ENCODE measurements around the gene NDE1. TPM values are rescaled to one million over a fixed set of nuclear protein-coding genes. Genes with fewer than 3 reads are reported as not detected.
A peak's percentile ranks its signal among the peaks of the same experiment; 100 is the strongest.

The NDE1 gene
- total RNA-seq, 2 donors from 2014 or later = 38.5 to 50.3 TPM

- no peaks in the 10 kb centered on the region for H3K4me1 ChIP-seq
- H3K9ac ChIP-seq (ENCODE audit: low read depth in 2 of 2, low read length in 2 of 2) = no peak overlapping the region
- H3K27me3 ChIP-seq = no peaks in the 10 kb centered on the region
- H3K9me3 ChIP-seq = no peaks in the 10 kb centered on the region
- no peak overlapping the region for H3K4me3 ChIP-seq
- no peak overlapping the region for H3K27ac ChIP-seq
- peaks cover 6% of the 10 kb centered on the region for H3K36me3 ChIP-seq
- DNase-seq = peak; percentile 81
- peak; percentile 72 for TF ChIP-seq CTCF (IDR thresholded peaks at IDR 0.05)
- intact Hi-C loops (cut with DNase I) = loop anchor here (5.0 kb wide), 1 partner anchor 182 kb away; no protein-coding TSS in a partner anchor
Observed at GRCh38 chr16:15704545-15704987, 54.5 kb downstream of the NDE1 start.

- Histone ChIP-seq H3K36me3 (peaks cover 5% of the 10 kb centered on the region), H3K9me3 (no peaks in the 10 kb centered on the region), H3K4me1 (no peaks in the 10 kb centered on the region), H3K4me3 (no peak overlapping the region), H3K27ac (no peak overlapping the region), H3K9ac (ENCODE audit: low read depth in 2 of 2, low read length in 2 of 2) (no peak overlapping the region), H3K27me3 (no peaks in the 10 kb centered on the region)
- intact Hi-C loops (cut with DNase I) = no loop called here
- TF ChIP-seq CTCF (IDR thresholded peaks at IDR 0.05) = no peak
- DNase-seq = no peak
Observed at GRCh38 chr16:15705064-15705565, 55.1 kb downstream of the NDE1 start.

- TF ChIP-seq CTCF (IDR thresholded peaks at IDR 0.05) = no peak
- H3K9ac ChIP-seq (ENCODE audit: low read depth in 2 of 2, low read length in 2 of 2) = no peak overlapping the region
- DNase-seq = no peak
- H3K27ac ChIP-seq = no peak overlapping the region
- intact Hi-C loops (cut with DNase I) = no loop called here
- H3K4me1 ChIP-seq = no peaks in the 10 kb centered on the region
- no peaks in the 10 kb centered on the region for H3K27me3 ChIP-seq
- no peaks in the 10 kb centered on the region for H3K9me3 ChIP-seq
- H3K4me3 ChIP-seq = no peak overlapping the region
- no peaks in the 10 kb centered on the region for H3K36me3 ChIP-seq
Observed at GRCh38 chr16:15707332-15707731, 57.3 kb downstream of the NDE1 start.

- DNase-seq = peak; percentile 20
- no peaks in the 10 kb centered on the region for H3K4me1 ChIP-seq
- H3K27ac ChIP-seq = no peak overlapping the region
- H3K27me3 ChIP-seq = no peaks in the 10 kb centered on the region
- H3K9me3 ChIP-seq = no peaks in the 10 kb centered on the region
- no peak overlapping the region for H3K4me3 ChIP-seq
- H3K36me3 ChIP-seq = no peaks in the 10 kb centered on the region
- intact Hi-C loops (cut with DNase I) = no loop called here
- H3K9ac ChIP-seq (ENCODE audit: low read depth in 2 of 2, low read length in 2 of 2) = no peak overlapping the region
- TF ChIP-seq CTCF (IDR thresholded peaks at IDR 0.05) = no peak
Observed at GRCh38 chr16:15708096-15708495, 58.1 kb downstream of the NDE1 start.

GRCh38 chr16:15708997-15709396 lies 59.0 kb downstream of the NDE1 start:
- Histone ChIP-seq H3K9ac (ENCODE audit: low read depth in 2 of 2, low read length in 2 of 2) (no peak overlapping the region), H3K4me3 (no peak overlapping the region), H3K9me3 (no peaks in the 10 kb centered on the region), H3K36me3 (no peaks in the 10 kb centered on the region), H3K27me3 (no peaks in the 10 kb centered on the region), H3K27ac (no peak overlapping the region), H3K4me1 (no peaks in the 10 kb centered on the region)
- no peak for DNase-seq
- TF ChIP-seq CTCF (IDR thresholded peaks at IDR 0.05) = no peak
- intact Hi-C loops (cut with DNase I) = no loop called here
